GM19193 (cell line): ENCODE measurements around the gene PROCR.

Experiments
- POLR2A ChIP-seq: IDR thresholded peaks from 4 replicates; pipeline ENCODE4 v1.6.1; 2011; ENCODE audit not compliant: insufficient read depth, insufficient read length; ENCODE audit errors: extremely low read depth

Gene PROCR

GRCh38 chr20:35171753-35172433 lies at the start of gene PROCR:
TSS of gene PROCR (plus strand) at chr20:35172072. CDS start at chr20:35172155, 83 bp downstream.
- TF ChIP-seq POLR2A = no peak

GRCh38 chr20:35122756-35123405 lies 49.0 kb upstream of the PROCR start:
- no peak for TF ChIP-seq POLR2A

- no peak for TF ChIP-seq POLR2A
Measured at GRCh38 chr20:35125753-35126152, 46.1 kb upstream of the PROCR start.

- TF ChIP-seq POLR2A = no peak
Measured at GRCh38 chr20:35129647-35130069, 42.2 kb upstream of the PROCR start.

- no peak for TF ChIP-seq POLR2A
Measured at GRCh38 chr20:35131934-35132333, 39.9 kb upstream of the PROCR start.

GRCh38 chr20:35133031-35133430 lies 38.8 kb upstream of the PROCR start:
- TF ChIP-seq POLR2A = no peak

GRCh38 chr20:35133735-35134134 lies 38.1 kb upstream of the PROCR start:
- no peak for TF ChIP-seq POLR2A

- TF ChIP-seq POLR2A = no peak
Measured at GRCh38 chr20:35134472-35134871, 37.4 kb upstream of the PROCR start.

- no peak for TF ChIP-seq POLR2A
Measured at GRCh38 chr20:35134880-35135279, 37.0 kb upstream of the PROCR start.

GRCh38 chr20:35135867-35136586 lies 35.8 kb upstream of the PROCR start:
- TF ChIP-seq POLR2A = no peak

- TF ChIP-seq POLR2A = no peak
Measured at GRCh38 chr20:35144694-35145093, 27.2 kb upstream of the PROCR start.

GRCh38 chr20:35145141-35145564 lies 26.7 kb upstream of the PROCR start:
- no peak for TF ChIP-seq POLR2A

- TF ChIP-seq POLR2A = no peak
Measured at GRCh38 chr20:35146299-35146919, 25.5 kb upstream of the PROCR start.

- peak; percentile 85 for TF ChIP-seq POLR2A
Measured at GRCh38 chr20:35146920-35147574, 24.8 kb upstream of the PROCR start, which contains the start of gene EDEM2. TSS of gene EDEM2 (minus strand) at chr20:35147336. CDS start at chr20:35147258, 78 bp downstream.

- no peak for TF ChIP-seq POLR2A
Measured at GRCh38 chr20:35150846-35151579, 20.9 kb upstream of the PROCR start.

- TF ChIP-seq POLR2A = no peak
Measured at GRCh38 chr20:35151736-35152135, 20.1 kb upstream of the PROCR start.
